OCI-LY1 (cell line): ENCODE measurements around the gene DNMBP.

Source experiments
- H2AFZ ChIP-seq: fragments of 200-600 bp; sonication (generic), shearing (Covaris generic); 2 replicates; pipeline ENCODE4 v1.6.0; 2014; ENCODE audit warnings: antibody characterized with exemption, mild to moderate bottlenecking, low read length
- H3F3A ChIP-seq: fragments of 200-600 bp; sonication (generic), shearing (Covaris generic); 2 replicates; pipeline ENCODE4 v1.6.0; 2014; ENCODE audit warnings: mild to moderate bottlenecking, antibody characterized with exemption, low read length, moderate library complexity; ENCODE audit not compliant: insufficient read depth
- H3K27ac ChIP-seq: fragments of 200-600 bp; sonication (generic); 2 replicates; pipeline ENCODE4 v1.5.1; 2014; ENCODE audit warnings: low read length, mixed run types, mild to moderate bottlenecking, low read depth; ENCODE audit not compliant: poor library complexity, severe bottlenecking
- H3K27me3 ChIP-seq: fragments of 200-600 bp; sonication (generic); 2 replicates; pipeline ENCODE4 v1.6.0; 2014; ENCODE audit warnings: antibody characterized with exemption, mild to moderate bottlenecking, low read length, moderate library complexity; ENCODE audit not compliant: insufficient read depth
- H3K36me3 ChIP-seq: fragments of 200-600 bp; sonication (generic); 2 replicates; pipeline ENCODE4 v1.6.1; 2014; ENCODE audit warnings: mild to moderate bottlenecking, antibody characterized with exemption, low read length, moderate library complexity, mixed read lengths; ENCODE audit not compliant: insufficient read depth
- H3K4me1 ChIP-seq: fragments of 200-600 bp; sonication (generic); 2 replicates; pipeline ENCODE4 v1.5.1; 2014; ENCODE audit warnings: mild to moderate bottlenecking, low read length, moderate library complexity; ENCODE audit not compliant: insufficient read depth, severe bottlenecking
- H3K4me2 ChIP-seq: fragments of 200-600 bp; sonication (generic), shearing (Covaris generic); 2 replicates; pipeline ENCODE4 v1.6.1; 2014; ENCODE audit warnings: low read length
- H3K4me3 ChIP-seq: fragments of 200-600 bp; sonication (generic); 2 replicates; pipeline ENCODE4 v1.5.1; 2014; ENCODE audit warnings: low read length, low read depth, mild to moderate bottlenecking, mixed read lengths; ENCODE audit not compliant: poor library complexity, severe bottlenecking
- H3K79me2 ChIP-seq: fragments of 200-600 bp; shearing (Covaris generic); 2 replicates; pipeline ENCODE4 v1.6.1; 2016; ENCODE audit warnings: mixed run types, low read length, mixed read lengths; ENCODE audit not compliant: insufficient read depth
- H3K9ac ChIP-seq: fragments of 200-600 bp; sonication (generic), shearing (Covaris generic); 2 replicates; pipeline ENCODE4 v1.6.1; 2014; ENCODE audit warnings: mild to moderate bottlenecking, low read length, mixed read lengths
- H3K9me2 ChIP-seq: fragments of 200-600 bp; sonication (generic), shearing (Covaris generic); 2 replicates; pipeline ENCODE4 v1.6.1; 2014; ENCODE audit warnings: low read depth, mild to moderate bottlenecking, low read length, mixed read lengths
- H3K9me3 ChIP-seq: fragments of 200-600 bp; shearing (Covaris generic); 2 replicates; pipeline ENCODE4 v1.6.1; 2014; ENCODE audit warnings: low read length, mixed read lengths
- H4K20me1 ChIP-seq: fragments of 200-600 bp; sonication (generic), shearing (Covaris generic); 2 replicates; pipeline ENCODE4 v1.6.0; 2016; ENCODE audit warnings: mild to moderate bottlenecking, low read length; ENCODE audit not compliant: insufficient read depth
- CTCF ChIP-seq: fragments of 200-600 bp; sonication (generic), shearing (Covaris generic); IDR thresholded peaks from 2 replicates; pipeline ENCODE4 v1.5.1; 2017; ENCODE audit warnings: mild to moderate bottlenecking, antibody characterized with exemption, low read length, moderate library complexity, mixed read lengths
- EZH2 ChIP-seq: fragments of 200-600 bp; sonication (generic), shearing (Covaris generic); IDR thresholded peaks from 2 replicates; pipeline ENCODE4 v1.8.0; 2017; ENCODE audit warnings: borderline replicate concordance, mixed run types, mild to moderate bottlenecking, antibody characterized with exemption, low read length, moderate library complexity, mixed read lengths

The DNMBP gene

GRCh38 chr10:99984211-99985034, 25.3 kb downstream of the DNMBP start:
- Histone ChIP-seq H3F3A (no peaks in the 10 kb centered on the region), H3K79me2 (peaks cover 24% of the 10 kb centered on the region), H3K4me3 (peak overlapping the region; percentile 43), H3K9me2 (no peaks in the 10 kb centered on the region), H3K27me3 (no peaks in the 10 kb centered on the region), H3K4me1 (peaks cover 72% of the 10 kb centered on the region), H3K9me3 (no peaks in the 10 kb centered on the region), H3K36me3 (no peaks in the 10 kb centered on the region), H4K20me1 (no peaks in the 10 kb centered on the region), H3K4me2 (peak overlapping the region; percentile 58), H3K9ac (peak overlapping the region; percentile 65), H3K27ac (peak overlapping the region; percentile 96), H2AFZ (no peak overlapping the region)
- TF ChIP-seq EZH2 (no peak), CTCF (no peak)

GRCh38 chr10:99983280-99983988, 26.3 kb downstream of the DNMBP start:
- Histone ChIP-seq H3K27ac (peak overlapping the region; percentile 96), H3K9me3 (no peaks in the 10 kb centered on the region)

GRCh38 chr10:99982728-99983127, 27.0 kb downstream of the DNMBP start:
- TF ChIP-seq CTCF (no peak), EZH2 (no peak)
- Histone ChIP-seq H4K20me1 (no peaks in the 10 kb centered on the region), H3K36me3 (no peaks in the 10 kb centered on the region), H3K27me3 (no peaks in the 10 kb centered on the region), H3F3A (no peaks in the 10 kb centered on the region), H3K27ac (peak overlapping the region; percentile 96), H3K9ac (peak overlapping the region; percentile 65; the same call in 1 of the 2 replicates), H3K9me2 (no peaks in the 10 kb centered on the region), H2AFZ (no peak overlapping the region), H3K4me3 (peak overlapping the region; percentile 43), H3K9me3 (no peaks in the 10 kb centered on the region), H3K4me1 (peaks cover 82% of the 10 kb centered on the region), H3K4me2 (peak overlapping the region; percentile 58), H3K79me2 (peaks cover 30% of the 10 kb centered on the region)

More at GRCh38 chr10:99983280-99983988, 26.3 kb downstream of the DNMBP start:
- Histone ChIP-seq H2AFZ (no peak overlapping the region), H3K36me3 (no peaks in the 10 kb centered on the region), H4K20me1 (no peaks in the 10 kb centered on the region), H3K4me1 (peaks cover 82% of the 10 kb centered on the region), H3K9me2 (no peaks in the 10 kb centered on the region), H3K79me2 (peaks cover 31% of the 10 kb centered on the region), H3K4me3 (peak overlapping the region; percentile 43), H3F3A (no peaks in the 10 kb centered on the region), H3K27me3 (no peaks in the 10 kb centered on the region), H3K4me2 (peak overlapping the region; percentile 58), H3K9ac (peak overlapping the region; percentile 65)
- TF ChIP-seq EZH2, result no peak
- TF ChIP-seq CTCF, result no peak
